ENCODE data around the gene TMEM242.

GRCh38 chr6:157326979-157327378 lies 3.7 kb upstream of the TMEM242 start:
- TF ChIP-seq CTCF (IDR thresholded peaks at IDR 0.05) (no peak), POLR2A (IDR thresholded peaks at IDR 0.05) (no peak)

All from right lobe of liver (tissue), 4 donors.